Measurements from ENCODE around the gene NUTM2F.
"Not testable (repeated sequence)": the region's sequence is repeated elsewhere in the genome, so short reads cannot be mapped to it uniquely, and the experiment has no call there.

DNA sequence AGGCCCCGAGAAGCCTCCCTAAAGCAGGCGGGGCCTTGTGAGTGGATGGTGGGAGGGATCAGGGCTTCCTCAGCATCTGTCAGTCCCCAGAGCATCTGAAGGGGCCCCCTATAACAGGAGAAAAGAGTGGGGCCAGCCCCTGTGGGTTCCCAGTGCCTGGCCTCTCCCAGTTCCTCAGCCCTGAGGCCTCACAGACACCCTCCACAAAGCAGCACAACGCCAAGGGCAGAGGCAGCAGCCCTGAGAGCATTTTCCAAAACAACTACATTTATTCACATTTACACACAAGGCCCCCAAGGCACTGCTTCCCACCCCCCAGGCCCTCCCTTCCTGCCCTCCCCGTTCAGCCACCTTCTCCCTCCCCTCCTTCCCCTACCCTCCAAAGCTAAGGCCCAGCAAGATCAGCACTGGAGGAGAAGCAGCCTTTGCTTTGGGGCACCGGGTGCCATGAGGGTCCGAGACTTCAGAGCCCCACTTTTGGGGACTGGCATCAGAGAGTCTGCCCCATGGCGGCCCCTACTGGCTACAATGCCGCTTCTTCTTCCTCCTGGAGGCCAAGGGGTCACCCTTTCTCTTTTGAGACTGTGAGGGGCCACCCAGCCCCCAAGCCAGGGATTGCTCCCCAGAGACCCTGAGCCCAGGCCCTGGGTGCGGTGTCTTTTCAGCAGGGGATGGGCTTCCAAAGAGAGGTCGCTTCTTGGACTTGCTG, 10.3 kb downstream of the NUTM2F start:
- TF ChIP-seq CTCF, EZH2phosphoT487 (IDR thresholded peaks at IDR 0.05): not testable (repeated sequence)

Data from neural progenitor cell (in vitro differentiated cells).